ENCODE results near the gene CLRN2.

DNA sequence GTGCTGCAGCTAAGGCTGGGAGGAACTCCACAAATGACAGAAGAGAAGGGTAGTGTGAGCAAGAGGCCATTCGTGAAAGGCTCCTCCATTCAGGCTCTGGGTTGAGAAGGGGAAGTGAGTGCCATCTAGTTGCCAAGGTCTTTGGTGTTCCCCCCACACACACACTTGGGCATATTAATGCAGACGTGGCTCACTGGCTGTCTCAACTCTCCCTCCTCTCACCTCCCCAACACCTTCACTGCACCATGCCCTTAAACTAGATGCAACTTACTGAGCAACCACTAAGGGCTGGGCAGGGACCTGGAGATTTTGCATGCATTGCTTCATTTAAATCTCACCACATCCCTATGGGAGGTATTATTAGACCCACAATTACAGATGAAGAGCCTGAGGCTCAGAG is 8.7 kb downstream of the CLRN2 start:
- no peak for TF ChIP-seq RARB (CRISPR knock-in tag; IDR thresholded peaks at IDR 0.05)
- no peak for TF ChIP-seq ZNF565 (CRISPR knock-in tag; conservative IDR thresholded peaks at IDR 0.05; ENCODE audit: low read depth)
- TF ChIP-seq, protein P1, sequence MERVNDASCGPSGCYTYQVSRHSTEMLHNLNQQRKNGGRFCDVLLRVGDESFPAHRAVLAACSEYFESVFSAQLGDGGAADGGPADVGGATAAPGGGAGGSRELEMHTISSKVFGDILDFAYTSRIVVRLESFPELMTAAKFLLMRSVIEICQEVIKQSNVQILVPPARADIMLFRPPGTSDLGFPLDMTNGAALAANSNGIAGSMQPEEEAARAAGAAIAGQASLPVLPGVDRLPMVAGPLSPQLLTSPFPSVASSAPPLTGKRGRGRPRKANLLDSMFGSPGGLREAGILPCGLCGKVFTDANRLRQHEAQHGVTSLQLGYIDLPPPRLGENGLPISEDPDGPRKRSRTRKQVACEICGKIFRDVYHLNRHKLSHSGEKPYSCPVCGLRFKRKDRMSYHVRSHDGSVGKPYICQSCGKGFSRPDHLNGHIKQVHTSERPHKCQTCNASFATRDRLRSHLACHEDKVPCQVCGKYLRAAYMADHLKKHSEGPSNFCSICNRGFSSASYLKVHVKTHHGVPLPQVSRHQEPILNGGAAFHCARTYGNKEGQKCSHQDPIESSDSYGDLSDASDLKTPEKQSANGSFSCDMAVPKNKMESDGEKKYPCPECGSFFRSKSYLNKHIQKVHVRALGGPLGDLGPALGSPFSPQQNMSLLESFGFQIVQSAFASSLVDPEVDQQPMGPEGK (CRISPR knock-in tag; IDR thresholded peaks at IDR 0.05; ENCODE audit: borderline replicate concordance): no peak
- TF ChIP-seq, protein P2, sequence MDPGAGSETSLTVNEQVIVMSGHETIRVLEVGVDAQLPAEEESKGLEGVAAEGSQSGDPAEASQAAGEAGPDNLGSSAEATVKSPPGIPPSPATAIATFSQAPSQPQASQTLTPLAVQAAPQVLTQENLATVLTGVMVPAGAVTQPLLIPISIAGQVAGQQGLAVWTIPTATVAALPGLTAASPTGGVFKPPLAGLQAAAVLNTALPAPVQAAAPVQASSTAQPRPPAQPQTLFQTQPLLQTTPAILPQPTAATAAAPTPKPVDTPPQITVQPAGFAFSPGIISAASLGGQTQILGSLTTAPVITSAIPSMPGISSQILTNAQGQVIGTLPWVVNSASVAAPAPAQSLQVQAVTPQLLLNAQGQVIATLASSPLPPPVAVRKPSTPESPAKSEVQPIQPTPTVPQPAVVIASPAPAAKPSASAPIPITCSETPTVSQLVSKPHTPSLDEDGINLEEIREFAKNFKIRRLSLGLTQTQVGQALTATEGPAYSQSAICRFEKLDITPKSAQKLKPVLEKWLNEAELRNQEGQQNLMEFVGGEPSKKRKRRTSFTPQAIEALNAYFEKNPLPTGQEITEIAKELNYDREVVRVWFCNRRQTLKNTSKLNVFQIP (CRISPR knock-in tag; IDR thresholded peaks at IDR 0.05; ENCODE audit: borderline replicate concordance, low read depth): no peak
- TF ChIP-seq ARNTL (CRISPR knock-in tag; IDR thresholded peaks at IDR 0.05; ENCODE audit: borderline replicate concordance, low read depth): no peak
- no peak for TF ChIP-seq TCF4 (CRISPR knock-in tag; IDR thresholded peaks at IDR 0.05; ENCODE audit: borderline replicate concordance)
- no peak for TF ChIP-seq OSR1 (CRISPR knock-in tag; IDR thresholded peaks at IDR 0.05)
